Measurements from ENCODE around the gene INSC. TPM values are rescaled to one million over a fixed set of nuclear protein-coding genes. Genes with fewer than 3 reads are reported as not detected.

The INSC gene
- polyA plus RNA-seq, 3 donors, result not detected

- Mint-ChIP-seq H3K27ac (no peak overlapping the region), H3K4me1 (no peaks in the 10 kb centered on the region), H3K4me3 (no peak overlapping the region), H3K27me3 (ENCODE audit: low read depth in 3 of 3) (peaks cover under 1 to 4% (median 3%) of the 10 kb centered on the region in 3 donors), H3K9me3 (peaks cover 0 to 4% (median 0%) of the 10 kb centered on the region in 7 donors), H3K36me3 (no peaks in the 10 kb centered on the region)
- H2AFZ ChIP-seq (ENCODE audit: insufficient read depth, low read depth, low read length, poor library complexity, severe bottlenecking), result no peak overlapping the region
- H3K4me1 ChIP-seq (ENCODE audit: control insufficient read depth in 1 of 2, insufficient read depth in 2 of 2, low read length in 2 of 2), result no peaks in the 10 kb centered on the region
- intact Hi-C loops (cut with micrococcal nuclease), result no loop called here
- DNase-seq, result no peak
- WGBS (ENCODE audit: insufficient coverage), result 90% methylated on average over 1 of the region's 2 CpGs
- no peak for TF ChIP-seq CTCF (IDR thresholded peaks at IDR 0.05)
- no peaks in the 10 kb centered on the region for H3K27me3 ChIP-seq (ENCODE audit: control insufficient read depth in 2 of 2, insufficient read depth in 2 of 2, low read length in 2 of 2)
- no peak overlapping the region for H3K4me3 ChIP-seq (replicated peaks in 1 of 3; ENCODE audit: low read depth in 2 of 3, low read length in 3 of 3)
- H3K9ac ChIP-seq (ENCODE audit: insufficient read depth, low read length, poor library complexity, severe bottlenecking), result no peak overlapping the region
- no peaks in the 10 kb centered on the region for H3K79me2 ChIP-seq (ENCODE audit: insufficient read depth, low read length)
- no peaks in the 10 kb centered on the region for H3K9me3 ChIP-seq (replicated peaks in 1 of 2; ENCODE audit: control insufficient read depth in 1 of 2, insufficient read depth in 1 of 2, low read length in 2 of 2)
- no peak overlapping the region for H3K4me2 ChIP-seq (replicated peaks; ENCODE audit: extremely low read depth, low read length, poor library complexity, severe bottlenecking)
- no peaks in the 10 kb centered on the region for H3K36me3 ChIP-seq (replicated peaks in 1 of 2; ENCODE audit: control insufficient read depth in 1 of 2, insufficient read depth in 2 of 2, low read length in 2 of 2)
- no peak overlapping the region for H3K27ac ChIP-seq (ENCODE audit: low read depth in 1 of 2, low read length in 2 of 2)
- H4K20me1 ChIP-seq (ENCODE audit: insufficient read depth, low read length), result no peaks in the 10 kb centered on the region
Observed at GRCh38 chr11:15282754-15283153, 168.0 kb downstream of the INSC start.

GRCh38 chr11:15286465-15286864 is 171.7 kb downstream of the INSC start:
- no CpG with 5 or more reads among the region's 2 CpGs for WGBS (ENCODE audit: insufficient coverage)
- no peak for DNase-seq

More at GRCh38 chr11:15286465-15286864, 171.7 kb downstream of the INSC start:
- H2AFZ ChIP-seq (ENCODE audit: insufficient read depth, low read depth, low read length, poor library complexity, severe bottlenecking), result no peak overlapping the region
- H3K27ac ChIP-seq (ENCODE audit: low read depth in 1 of 2, low read length in 2 of 2), result no peak overlapping the region
- no peaks in the 10 kb centered on the region for H3K27me3 ChIP-seq (ENCODE audit: control insufficient read depth in 2 of 2, insufficient read depth in 2 of 2, low read length in 2 of 2)
- H3K9me3 Mint-ChIP-seq, result peaks cover 0 to 6% (median 0%) of the 10 kb centered on the region in 7 donors
- no peak overlapping the region for H3K9ac ChIP-seq (ENCODE audit: insufficient read depth, low read length, poor library complexity, severe bottlenecking)
- intact Hi-C loops (cut with micrococcal nuclease), result no loop called here
- H3K27ac Mint-ChIP-seq, result no peak overlapping the region
- no peak overlapping the region for H3K4me3 Mint-ChIP-seq
- H3K9me3 ChIP-seq (replicated peaks in 1 of 2; ENCODE audit: control insufficient read depth in 1 of 2, insufficient read depth in 1 of 2, low read length in 2 of 2), result no peaks in the 10 kb centered on the region
- no peaks in the 10 kb centered on the region for H4K20me1 ChIP-seq (ENCODE audit: insufficient read depth, low read length)
- no peaks in the 10 kb centered on the region for H3K4me1 Mint-ChIP-seq
- no peak for TF ChIP-seq CTCF (IDR thresholded peaks at IDR 0.05)
- H3K36me3 Mint-ChIP-seq, result no peaks in the 10 kb centered on the region
- no peaks in the 10 kb centered on the region for H3K4me1 ChIP-seq (ENCODE audit: control insufficient read depth in 1 of 2, insufficient read depth in 2 of 2, low read length in 2 of 2)
- no peaks in the 10 kb centered on the region for H3K79me2 ChIP-seq (ENCODE audit: insufficient read depth, low read length)
- no peak overlapping the region for H3K4me3 ChIP-seq (replicated peaks in 1 of 3; ENCODE audit: low read depth in 2 of 3, low read length in 3 of 3)
- H3K27me3 Mint-ChIP-seq (ENCODE audit: low read depth in 3 of 3), result peaks cover 0 to 3% (median 3%) of the 10 kb centered on the region in 3 donors
- H3K36me3 ChIP-seq (replicated peaks in 1 of 2; ENCODE audit: control insufficient read depth in 1 of 2, insufficient read depth in 2 of 2, low read length in 2 of 2), result no peaks in the 10 kb centered on the region
- H3K4me2 ChIP-seq (replicated peaks; ENCODE audit: extremely low read depth, low read length, poor library complexity, severe bottlenecking), result no peak overlapping the region

Data from CD14-positive monocyte (primary cell).